GM19397 (cell line): ENCODE measurements around the gene MAPKAPK3.

ENCODE experiments used
- ATAC-seq: cut with Tn5 transposase; IDR thresholded peaks from one replicate; pipeline ENCODE4 v1.9.1; 2021; ENCODE audit warnings: mild to moderate bottlenecking, moderate library complexity; ENCODE audit not compliant: unreplicated experiment

Gene MAPKAPK3

DNA sequence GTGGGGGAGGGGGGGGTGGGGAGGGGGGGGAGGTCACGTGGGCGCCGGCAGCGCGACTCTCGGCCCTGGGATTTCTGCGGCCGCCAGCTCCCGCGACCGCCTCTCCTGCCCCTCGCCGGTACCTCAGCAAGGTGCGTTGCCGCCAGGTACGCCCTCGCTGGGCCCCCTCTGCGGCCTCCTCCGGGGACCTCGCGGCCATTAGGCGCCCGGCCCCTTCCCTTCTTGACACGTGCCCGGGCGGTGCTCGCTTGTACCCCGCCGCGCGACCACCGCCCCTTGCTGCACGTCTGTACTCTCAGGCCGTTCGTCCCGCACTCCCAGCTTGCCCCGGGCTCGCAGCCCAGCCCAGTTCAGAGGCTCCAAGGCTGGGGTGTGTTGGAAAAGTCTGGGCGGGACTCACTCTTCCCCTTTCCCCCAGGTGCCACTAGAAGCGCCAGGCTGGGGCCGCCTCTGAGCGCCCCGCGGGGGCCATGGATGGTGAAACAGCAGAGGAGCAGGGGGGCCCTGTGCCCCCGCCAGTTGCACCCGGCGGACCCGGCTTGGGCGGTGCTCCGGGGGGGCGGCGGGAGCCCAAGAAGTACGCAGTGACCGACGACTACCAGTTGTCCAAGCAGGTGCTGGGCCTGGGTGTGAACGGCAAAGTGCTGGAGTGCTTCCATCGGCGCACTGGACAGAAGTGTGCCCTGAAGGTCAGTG, at the start of gene MAPKAPK3:
Gene MAPKAPK3 (plus strand): TSS at position 56 of the 696 bp plus-strand sequence. CDS start 415 bp downstream, at position 471.
- ATAC-seq, result peak; percentile 14

DNA sequence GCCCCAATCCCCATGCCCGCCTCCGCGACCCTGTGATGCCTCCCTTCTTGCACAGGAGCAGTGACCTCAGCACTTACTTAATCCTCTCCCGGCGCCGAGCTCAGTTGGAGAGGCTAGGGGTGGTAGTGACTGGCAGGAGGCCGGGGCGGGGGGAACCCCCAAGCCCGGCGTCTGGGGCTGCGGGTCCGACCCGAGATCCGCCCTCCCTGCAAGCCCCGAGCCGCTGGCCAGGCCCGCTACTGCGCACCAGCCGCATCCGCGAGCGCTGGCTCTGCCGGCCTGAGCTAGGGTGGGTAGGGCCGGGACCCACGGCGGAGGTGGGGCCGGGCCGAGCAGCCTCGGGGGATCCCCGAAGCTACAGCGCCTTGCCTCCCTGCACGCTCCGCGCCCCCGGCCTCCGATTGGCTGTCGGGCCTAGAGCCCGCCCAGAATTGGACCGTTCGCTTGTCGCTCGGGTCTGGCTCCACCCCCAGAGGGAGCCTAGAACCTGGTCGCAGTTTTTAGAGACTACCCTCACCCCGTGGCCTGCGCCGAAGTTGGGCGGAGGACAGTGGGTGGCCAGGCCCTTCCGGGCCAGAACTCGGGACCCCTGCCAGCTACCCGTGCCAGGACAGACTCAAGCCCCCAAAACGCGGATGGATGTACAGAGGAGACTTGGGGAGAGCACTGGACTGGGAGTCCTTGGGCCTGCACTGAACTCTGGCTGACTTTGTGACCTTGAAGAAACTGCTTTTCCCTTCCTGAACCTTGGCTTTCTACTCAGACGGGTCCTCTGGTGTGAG, 49.4 kb upstream of the MAPKAPK3 start, which contains the start of gene C3orf18:
Gene C3orf18 (minus strand): TSS at position 362 of the 782 bp plus-strand sequence. CDS start 2,048 bp downstream, outside the sequence.
- ATAC-seq, result peak; percentile 79

DNA sequence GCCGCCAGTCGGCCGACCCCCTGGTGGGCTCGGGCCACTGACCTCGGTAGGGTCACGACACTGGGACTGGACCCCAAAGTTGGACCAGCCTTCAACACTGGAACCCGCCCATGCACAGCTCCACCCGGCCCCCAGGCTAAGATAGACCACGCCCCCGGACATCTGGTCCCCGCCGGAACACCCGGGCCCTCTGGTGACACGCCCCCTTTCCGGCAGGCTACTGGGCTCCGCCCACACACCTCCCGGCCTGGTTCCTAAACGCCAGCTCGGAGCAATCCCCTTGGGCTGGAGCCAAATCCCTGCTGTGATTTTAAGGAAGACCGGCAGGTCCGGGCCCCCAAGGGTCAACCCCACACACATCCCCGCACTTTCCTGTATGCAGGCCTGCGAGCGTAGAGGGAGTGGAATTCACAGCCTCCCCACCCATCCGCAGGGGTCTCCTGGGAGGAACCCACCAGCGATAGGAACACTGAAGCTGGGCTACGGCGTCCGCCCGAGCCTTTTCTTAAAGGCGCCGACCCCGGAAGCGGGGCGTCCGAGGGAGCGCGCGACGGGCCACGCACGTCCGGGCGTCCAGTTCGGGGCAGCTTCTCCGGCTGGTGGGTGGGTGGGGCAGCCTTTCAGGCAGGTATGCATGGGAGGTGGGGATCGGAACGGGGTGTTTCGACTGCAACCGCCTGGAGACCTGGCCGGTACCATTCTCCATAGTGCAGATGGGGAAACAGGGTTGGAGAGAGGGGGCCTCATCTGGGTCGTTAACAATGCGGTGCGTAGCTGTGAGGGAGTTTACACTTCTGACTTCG, 47.8 kb upstream of the MAPKAPK3 start, which contains the start of gene HEMK1:
Gene HEMK1 (plus strand): TSS at position 576 of the 803 bp plus-strand sequence. CDS start 1,583 bp downstream, outside the sequence.
- peak; percentile 61 for ATAC-seq

DNA sequence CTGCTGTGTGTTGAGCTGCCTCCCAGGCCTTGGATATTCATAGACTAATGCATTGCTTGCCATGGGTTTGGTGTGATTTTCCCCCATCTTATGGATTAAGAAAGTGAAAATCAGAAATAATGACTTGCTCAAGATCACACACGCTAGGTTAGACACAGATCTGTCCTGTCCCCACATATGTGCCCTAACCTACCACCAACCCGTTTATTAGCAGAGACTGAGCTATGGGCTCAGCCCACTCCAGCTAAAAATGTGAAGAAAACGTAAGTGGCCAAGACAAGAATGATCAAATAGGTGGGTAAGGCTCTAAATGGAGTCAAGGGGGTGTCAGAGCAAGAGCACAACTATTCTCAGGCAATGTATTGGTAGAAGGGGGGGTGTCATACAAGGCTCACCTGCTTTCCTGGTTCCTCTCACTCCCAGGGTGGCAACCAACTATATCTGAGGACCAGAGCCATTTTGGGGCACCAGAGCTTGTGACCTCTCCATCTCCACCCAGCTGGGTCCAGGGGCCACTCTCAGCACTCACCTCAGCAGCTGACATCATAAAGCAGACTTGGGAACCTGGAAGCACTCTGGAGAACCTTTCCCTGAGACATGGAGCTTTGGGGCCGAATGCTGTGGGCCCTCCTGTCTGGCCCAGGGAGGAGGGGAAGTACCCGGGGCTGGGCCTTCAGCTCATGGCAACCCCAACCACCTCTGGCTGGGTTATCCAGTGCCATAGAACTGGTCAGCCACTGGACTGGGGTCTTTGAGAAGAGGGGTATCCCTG, 46.3 kb upstream of the MAPKAPK3 start:
- ATAC-seq, result no peak

DNA sequence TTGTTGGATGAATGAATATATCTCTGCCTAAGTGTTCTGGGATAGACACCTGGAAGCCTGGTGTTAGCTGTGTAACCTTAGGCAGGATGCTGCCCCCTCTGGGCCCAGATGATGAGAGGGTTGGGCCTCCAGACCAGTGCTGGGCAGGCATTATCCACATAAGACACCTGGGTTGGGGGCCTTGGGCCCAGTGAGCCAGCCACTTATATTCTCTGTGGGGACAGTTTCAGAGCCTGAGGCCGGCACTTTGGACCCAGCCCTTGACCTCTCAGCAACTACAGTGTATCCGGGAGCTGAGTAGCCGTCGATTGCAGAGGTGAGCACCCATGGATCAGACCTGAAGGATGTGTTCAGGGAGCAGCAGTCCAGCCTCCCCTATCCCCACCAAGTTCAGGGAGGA, 45.5 kb upstream of the MAPKAPK3 start:
- ATAC-seq, result no peak

DNA sequence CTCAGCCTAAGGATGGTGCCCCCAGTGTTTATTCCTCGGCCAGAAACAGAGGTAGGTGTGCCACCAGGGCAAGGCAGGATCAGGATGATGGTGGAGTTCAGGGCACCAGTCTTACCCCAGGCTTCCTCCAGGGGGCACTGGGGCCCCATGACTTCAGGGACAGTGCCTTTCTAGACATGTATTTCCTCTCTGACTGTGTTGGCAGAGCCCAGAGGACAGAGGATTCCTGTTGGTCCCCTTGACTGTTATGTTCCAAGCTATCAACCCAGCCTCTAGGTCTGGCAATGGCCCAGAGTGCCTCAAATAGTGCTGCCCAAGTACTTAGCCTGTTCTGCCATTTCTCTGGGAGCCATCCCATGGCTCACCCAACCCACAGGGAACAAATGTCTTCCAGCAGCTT, 44.8 kb upstream of the MAPKAPK3 start:
- ATAC-seq, result no peak

DNA sequence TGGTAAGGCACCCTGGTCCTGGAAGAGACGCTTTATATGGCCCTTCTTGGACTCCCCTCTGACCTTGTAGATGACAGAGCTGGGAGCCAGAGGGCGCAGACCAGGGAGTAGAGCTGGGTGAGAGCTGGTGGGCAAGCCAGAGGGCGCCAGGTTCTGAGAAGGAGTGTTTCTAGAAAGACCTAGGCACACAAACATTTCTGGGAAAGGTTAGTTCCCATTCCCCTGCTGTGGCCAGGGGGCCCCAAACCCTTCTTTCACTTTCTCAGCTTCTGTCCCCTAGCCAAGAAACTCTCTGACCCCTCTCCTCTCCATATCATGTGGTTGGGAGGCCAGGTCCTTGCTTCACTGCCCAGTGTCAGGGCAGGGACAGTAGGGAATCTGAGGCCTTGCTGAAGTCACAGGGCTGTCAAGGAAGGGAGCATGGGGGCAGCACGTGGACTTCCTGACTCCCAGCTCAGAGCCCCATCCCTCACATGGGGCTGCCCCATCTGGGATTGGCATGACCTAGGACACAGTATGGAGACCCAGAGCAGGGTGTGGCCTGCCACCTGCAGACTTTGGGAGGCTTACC, 44.1 kb upstream of the MAPKAPK3 start:
- ATAC-seq, result no peak

DNA sequence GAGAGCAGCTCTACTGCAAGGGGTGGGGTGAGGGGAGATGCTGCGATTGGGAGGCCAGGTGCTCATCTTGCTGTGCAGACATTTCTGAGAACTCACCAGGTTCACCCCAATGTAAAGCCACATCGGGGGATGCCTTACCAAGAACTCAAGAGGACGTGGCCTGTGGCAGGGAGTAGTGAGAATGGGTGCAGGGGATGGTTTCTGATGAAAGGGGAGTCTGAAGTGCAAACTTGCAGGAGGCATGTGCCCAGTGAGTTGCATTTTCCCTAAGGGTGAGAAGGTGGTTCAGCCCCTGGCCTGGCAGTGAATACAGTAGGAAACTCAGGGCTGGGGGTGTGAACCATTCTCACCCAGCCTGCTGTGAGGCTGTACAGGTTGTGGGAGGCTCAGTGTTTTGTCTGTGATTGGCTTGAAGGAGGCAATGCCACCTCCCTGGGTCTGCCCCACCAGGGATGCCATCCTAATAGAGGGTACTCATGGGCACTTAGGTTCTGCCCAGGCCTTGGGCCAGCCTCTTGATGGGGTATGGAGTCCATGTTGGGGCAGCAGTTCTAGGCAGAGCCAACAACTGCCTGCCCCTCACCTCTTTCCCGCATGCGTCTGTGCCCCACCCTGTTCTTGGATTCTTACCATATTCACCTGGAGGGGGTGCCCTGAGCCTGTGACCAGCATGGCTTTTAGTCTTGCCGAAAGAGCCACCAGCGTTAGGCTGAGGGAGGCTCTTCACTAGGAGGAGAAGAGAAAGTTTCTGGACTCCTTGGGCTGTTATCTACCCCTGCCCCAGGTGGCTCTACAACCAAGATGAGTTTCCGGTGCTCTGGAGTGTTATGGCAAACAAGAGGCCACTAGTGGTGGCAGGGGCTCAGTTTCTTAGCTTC, 43.1 kb upstream of the MAPKAPK3 start:
- no peak for ATAC-seq

DNA sequence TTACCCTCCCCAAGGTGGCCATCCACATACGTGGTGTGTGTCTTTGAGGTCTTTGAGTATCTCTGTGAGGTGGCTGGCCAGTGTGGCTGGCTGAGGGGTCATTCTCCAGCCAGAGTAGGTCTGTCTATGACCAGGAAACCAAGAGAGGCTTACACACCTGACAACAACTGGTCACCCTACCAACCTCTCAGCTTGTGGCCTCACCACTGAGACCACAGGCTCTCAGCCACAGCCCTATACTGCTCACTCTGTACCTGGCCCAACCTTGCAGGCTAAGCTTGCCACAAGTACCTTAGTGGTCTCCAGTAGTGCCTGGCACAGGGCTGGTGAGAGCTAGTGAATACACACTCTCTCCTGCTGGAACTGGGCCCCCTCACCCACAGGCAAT, 42.5 kb upstream of the MAPKAPK3 start:
- ATAC-seq, result no peak

DNA sequence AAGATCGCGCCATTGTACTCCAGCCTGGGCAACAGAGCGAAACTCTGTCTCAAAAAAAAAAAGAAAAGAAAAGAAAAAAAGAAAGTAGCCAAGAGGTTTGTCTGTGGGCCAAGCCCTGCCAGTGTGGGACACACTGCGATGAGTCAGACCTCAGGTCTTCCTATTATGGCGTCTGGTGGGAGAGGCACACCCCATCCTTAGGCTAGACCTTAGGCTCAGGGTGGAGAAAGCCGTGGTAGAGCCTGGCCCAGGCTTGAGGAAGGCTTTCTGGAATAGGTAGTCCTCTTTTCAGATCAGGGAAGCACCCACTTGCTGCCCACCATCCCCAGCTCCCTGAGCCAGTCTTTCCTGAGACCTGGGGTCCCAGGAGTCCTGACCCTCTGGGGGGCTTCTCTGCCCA, 41.6 kb upstream of the MAPKAPK3 start:
- no peak for ATAC-seq

DNA sequence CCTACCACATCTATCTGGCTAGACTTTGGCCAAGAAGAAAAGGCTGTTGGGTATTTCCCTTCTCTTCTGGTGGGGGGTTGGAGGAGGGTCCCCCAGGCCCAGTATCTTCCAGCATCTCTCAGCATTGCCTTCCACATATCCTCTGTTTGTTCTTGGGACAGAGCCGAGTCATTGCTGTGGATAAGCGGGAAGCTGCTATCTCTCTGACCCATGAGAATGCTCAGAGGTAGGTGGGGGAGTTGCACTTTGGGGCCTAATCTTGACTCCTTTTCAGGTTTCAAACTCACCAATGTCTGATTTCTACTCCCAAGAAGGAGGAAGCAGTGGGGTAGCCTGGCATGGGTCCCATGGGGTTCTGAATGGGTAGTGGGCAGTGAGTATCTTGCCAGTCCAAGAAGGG, 39.6 kb upstream of the MAPKAPK3 start:
- ATAC-seq, result no peak

DNA sequence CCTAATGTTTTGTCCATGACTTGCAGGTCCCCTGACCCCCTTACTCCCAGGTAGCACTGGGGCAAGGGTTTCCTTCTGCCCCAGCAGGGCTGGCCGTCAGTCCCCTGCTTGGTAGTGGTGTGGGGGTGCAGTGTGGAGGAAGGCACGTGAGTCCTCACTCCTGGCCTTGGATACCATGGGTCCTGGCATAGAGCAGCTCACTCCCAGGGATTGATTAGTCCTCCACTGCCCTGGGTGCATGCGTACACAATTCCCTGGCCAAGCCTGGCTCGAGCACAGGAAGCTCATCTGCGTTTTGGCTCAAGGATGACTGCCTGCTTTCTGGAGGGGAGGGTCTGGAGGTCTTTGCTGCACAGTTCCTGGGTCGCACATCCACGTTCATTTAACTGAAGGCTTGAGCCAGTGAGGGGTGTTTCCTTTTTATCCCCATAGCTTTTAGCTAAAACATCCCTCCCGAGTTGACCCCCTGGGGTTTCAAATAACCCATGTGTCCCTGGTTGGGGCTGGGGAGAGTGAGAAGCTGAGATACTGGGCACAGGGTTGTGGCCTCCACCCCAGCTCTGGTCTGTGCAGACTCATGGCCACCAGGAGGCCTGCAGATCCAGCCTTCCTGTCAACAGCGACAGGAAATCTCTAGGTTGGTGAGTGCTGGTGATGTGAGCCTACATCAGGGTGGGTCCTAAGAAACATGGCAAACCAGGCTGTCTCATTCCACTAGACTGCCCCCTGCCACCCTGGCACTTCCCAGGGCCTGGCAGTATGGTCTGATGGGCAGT, 36.1 kb upstream of the MAPKAPK3 start:
- no peak for ATAC-seq

DNA sequence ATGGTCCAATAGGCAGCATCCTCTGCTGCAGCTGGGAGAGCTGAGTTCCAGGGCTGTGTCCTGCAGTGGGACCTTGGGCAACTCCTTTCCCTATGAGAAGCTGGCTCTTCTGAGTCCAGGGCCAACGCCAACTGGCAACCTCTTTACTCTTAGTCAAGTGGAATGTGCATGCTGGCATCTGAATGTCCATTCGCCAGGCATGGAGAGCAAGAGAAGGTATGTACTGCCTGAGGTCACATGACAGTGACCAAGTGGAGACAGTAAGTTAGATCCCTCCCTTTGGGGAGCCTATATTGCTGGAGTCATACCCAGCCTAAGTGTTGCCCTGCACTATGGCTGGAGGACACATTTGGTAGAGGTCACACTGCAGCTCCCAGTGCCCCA, 35.5 kb upstream of the MAPKAPK3 start:
- no peak for ATAC-seq

DNA sequence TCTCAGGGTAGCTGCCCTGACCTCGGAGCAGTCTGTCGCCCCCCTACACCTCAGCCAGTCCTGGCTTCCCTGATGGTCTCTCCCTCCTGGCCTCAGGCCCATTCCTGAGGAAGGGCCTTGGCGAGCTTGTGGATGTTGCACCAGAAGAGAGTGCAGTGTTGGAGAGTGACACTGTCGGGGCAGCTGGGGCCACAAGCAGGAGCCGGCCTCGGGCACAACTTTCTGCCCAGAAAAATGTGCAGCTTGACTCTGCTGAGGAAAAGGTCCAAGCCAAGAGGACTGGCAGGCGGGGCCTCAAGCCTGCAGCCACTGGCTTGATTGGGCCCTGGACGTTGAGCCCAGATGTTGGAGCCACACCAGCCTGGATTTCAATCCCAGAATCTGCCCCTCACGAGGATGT, 34.9 kb upstream of the MAPKAPK3 start:
- no peak for ATAC-seq

DNA sequence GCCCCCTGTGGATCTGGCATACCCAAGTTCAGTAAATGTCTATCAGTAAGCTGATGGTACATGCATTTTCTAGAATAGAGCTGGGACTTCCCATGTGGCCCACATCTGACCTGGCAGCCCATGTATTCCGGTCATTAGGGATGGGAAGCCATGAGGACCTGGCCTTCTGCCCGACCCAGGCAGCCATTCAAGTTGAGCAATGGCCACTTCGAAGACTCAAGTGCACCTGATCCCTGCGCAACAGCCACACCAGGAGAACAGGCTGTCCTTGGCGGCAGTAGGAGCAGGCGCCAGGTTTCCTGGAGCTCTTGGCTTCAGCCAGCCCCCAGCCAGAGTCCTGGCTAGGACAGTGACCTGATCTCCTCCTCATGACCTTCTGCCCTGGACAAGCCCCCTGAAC, 33.1 kb upstream of the MAPKAPK3 start:
- no peak for ATAC-seq

DNA sequence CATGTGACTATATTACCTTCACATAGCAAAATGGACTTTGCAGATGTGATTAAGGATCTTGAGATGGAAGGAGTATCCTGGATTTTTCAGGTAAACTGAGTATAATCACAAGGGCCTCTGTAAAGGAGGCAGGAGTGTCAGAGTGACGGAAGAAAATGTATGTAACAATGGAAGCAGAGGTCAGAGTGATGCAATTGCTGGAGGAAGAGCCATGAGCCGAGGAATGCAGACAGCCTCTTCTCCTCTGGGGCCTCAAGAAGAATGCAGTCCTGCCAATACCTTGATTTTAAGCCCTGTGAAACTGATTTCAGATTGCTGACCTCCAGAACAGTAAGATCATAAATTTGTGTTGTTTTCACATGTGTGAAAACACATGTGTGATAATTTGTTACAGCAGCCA, 32.6 kb upstream of the MAPKAPK3 start:
- ATAC-seq, result no peak

DNA sequence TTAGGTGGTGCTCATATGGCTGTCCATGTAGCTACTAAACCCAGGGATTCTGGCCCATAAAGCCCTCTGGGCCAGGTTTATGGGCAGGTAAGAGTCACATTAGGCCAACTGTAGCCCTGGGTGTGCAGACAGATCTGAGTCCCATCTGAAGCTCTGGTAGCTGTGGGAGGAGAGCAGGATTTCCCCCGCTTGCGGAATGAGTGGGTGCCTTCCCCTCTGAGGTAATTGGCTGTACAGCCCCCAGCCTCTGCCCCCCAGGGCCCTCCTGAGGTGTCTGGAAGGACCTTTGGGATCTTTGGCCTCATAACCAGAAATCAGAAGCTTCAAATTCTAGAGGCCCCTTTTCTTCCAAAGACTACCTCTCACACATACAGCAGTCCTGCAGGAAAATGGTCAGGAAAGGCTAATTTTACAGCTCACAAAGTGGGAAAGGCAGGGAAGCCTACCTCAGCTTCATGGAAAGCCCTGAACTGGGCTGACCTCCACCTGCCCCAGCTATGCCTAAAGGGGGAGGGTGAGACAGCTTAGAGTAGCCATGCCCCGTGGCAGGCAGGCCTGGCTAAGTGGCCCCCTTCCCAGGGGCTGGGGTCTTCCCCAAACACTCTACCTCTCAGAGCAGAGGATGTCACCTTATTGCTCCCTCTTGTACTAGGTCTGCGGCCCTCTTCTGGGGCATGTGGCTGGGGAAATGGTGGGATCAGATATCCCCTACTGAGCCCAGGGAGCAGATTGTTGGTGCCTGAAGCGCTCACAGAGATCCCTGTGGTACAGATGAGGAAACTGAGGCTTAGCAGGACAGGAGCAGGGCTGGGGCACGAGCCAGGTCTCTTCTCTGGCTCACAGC, 30.8 kb upstream of the MAPKAPK3 start:
- no peak for ATAC-seq

DNA sequence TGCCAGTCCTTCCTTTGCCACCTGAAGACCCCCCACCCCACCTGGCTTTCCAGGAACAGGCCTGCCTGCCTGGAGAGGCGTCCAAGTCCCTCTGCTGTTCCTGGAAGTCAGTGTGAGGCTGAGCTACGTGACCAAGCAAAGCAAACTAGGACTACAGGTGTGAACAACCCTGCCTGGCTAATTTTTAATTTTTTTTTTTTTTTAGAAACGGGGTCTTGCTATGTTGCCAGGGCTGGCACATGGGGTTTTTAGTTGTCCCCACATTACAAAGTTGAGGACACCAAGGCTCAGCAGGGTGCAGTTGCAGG, 30.2 kb upstream of the MAPKAPK3 start:
- no peak for ATAC-seq
